Smooth muscle cell of the coronary artery (primary cell): ENCODE data around the gene UGT2B28. TPM values are rescaled to one million over a fixed set of nuclear protein-coding genes. Genes with fewer than 3 reads are reported as not detected.

ENCODE experiments used
- total RNA-seq: library from RNA; depleted of rRNA; stranded (reverse); fragments of >200 nt; gene quantifications from 2 replicates; pipeline ENCODE4 v1.2.3, GENCODE V29; 2014; ENCODE audit warnings: low replicate concordance

Gene UGT2B28
- total RNA-seq, result not detected in 2 replicates

GRCh38 chr4:69280081-69280480, at the start of gene UGT2B28:
Gene UGT2B28 (plus strand): TSS chr4:69280475. CDS start chr4:69280501, 26 bp downstream.

Other genes starting within 250 kb of the UGT2B28 start
- not detected in 2 replicates for gene UGT2B7, start 184.0 kb upstream of the UGT2B28 start, total RNA-seq
- gene UGT2B11, start 65.7 kb upstream of the UGT2B28 start, total RNA-seq, result not detected in 2 replicates
- not detected in 2 replicates for gene UGT2B4, start 215.4 kb downstream of the UGT2B28 start, total RNA-seq